Epidermal melanocyte (primary cell): Measurements from ENCODE around the gene ADGRF3.
"Not testable (repeated sequence)": the region's sequence is repeated elsewhere in the genome, so short reads cannot be mapped to it uniquely, and the experiment has no call there.

Experiments
- DNase-seq: peaks from one replicate; pipeline ENCODE4 v3.0.0; 2011; ENCODE audit warnings: low spot score; ENCODE audit not compliant: insufficient read length

ADGRF3 gene

GRCh38 chr2:26346454-26347053 lies at the start of gene ADGRF3:
Gene ADGRF3 (minus strand): TSS chr2:26346789. CDS start chr2:26346234, 555 bp downstream.
- DNase-seq, result no peak

GRCh38 chr2:26395394-26395793 lies 48.8 kb upstream of the ADGRF3 start:
- no peak for DNase-seq

- no peak for DNase-seq
These were observed 48.1 kb upstream of the ADGRF3 start for GRCh38 chr2:26394694-26395093.

GRCh38 chr2:26387189-26387588 lies 40.6 kb upstream of the ADGRF3 start:
- no peak for DNase-seq

GRCh38 chr2:26384597-26384996 lies 38.0 kb upstream of the ADGRF3 start:
- DNase-seq, result no peak

- no peak for DNase-seq
These were observed 37.6 kb upstream of the ADGRF3 start for GRCh38 chr2:26384183-26384582.

- no peak for DNase-seq
These were observed 36.0 kb upstream of the ADGRF3 start for GRCh38 chr2:26382564-26382963.

GRCh38 chr2:26380281-26380680 lies 33.7 kb upstream of the ADGRF3 start:
- DNase-seq, result no peak

- DNase-seq, result no peak
These were observed 30.2 kb upstream of the ADGRF3 start for GRCh38 chr2:26376799-26377198.

- not testable (repeated sequence) for DNase-seq
These were observed 24.3 kb upstream of the ADGRF3 start for GRCh38 chr2:26370909-26371308.

- not testable (repeated sequence) for DNase-seq
These were observed 23.1 kb upstream of the ADGRF3 start for GRCh38 chr2:26369664-26370063.

GRCh38 chr2:26366957-26367356 lies 20.4 kb upstream of the ADGRF3 start:
- no peak for DNase-seq

GRCh38 chr2:26364669-26365068 lies 18.1 kb upstream of the ADGRF3 start:
- DNase-seq, result no peak

GRCh38 chr2:26363958-26364357 lies 17.4 kb upstream of the ADGRF3 start:
- DNase-seq, result no peak

GRCh38 chr2:26363323-26363722 lies 16.7 kb upstream of the ADGRF3 start:
- no peak for DNase-seq

GRCh38 chr2:26359886-26360473 lies 13.4 kb upstream of the ADGRF3 start:
- DNase-seq, result no peak

- no peak for DNase-seq
These were observed 10.2 kb upstream of the ADGRF3 start for GRCh38 chr2:26356771-26357170.

- no peak for DNase-seq
These were observed 9.5 kb upstream of the ADGRF3 start for GRCh38 chr2:26356111-26356510.

GRCh38 chr2:26355038-26355995 lies 8.7 kb upstream of the ADGRF3 start:
- DNase-seq, result no peak

- not testable (repeated sequence) for DNase-seq
These were observed 7.9 kb upstream of the ADGRF3 start for GRCh38 chr2:26354469-26354868.

GRCh38 chr2:26352892-26353291 lies 6.3 kb upstream of the ADGRF3 start:
- DNase-seq, result no peak

GRCh38 chr2:26351375-26352090 lies 4.9 kb upstream of the ADGRF3 start:
- no peak for DNase-seq
